Pancreas (tissue), 10 donors: ENCODE data around the gene ITSN1. TPM values are rescaled to one million over a fixed set of nuclear protein-coding genes. Genes with fewer than 3 reads are reported as not detected.

ENCODE experiments used
- ATAC-seq, 4 donors: fragments of 200-7000 bp; cut with Tn5 transposase; one replicate each; pipeline versions ENCODE4 v1.8.0 to v1.9.1; 2020; ENCODE audit warnings: mild to moderate bottlenecking in 4 of 4, moderate library complexity in 4 of 4
- DNase-seq, 6 donors: peaks; one replicate each; pipeline ENCODE4 v3.0.0-alpha.2; 2020
- FAIRE-seq: peaks from 2 replicates; lab custom pipeline; 2012; peaks lifted over from hg19 to GRCh38; lab: Jason Lieb, UNC
- H3K27ac ChIP-seq, 4 donors: fragments of 200-600 bp; sonication (generic); 1 replicate in 3 of 4; 2 replicates in 1 of 4; pipeline versions ENCODE4 v1.5.0 to v1.8.0; 2020
- H3K27me3 ChIP-seq, 4 donors: fragments of 200-600 bp; one replicate each; pipeline ENCODE4 v1.8.0; 2021
- H3K36me3 ChIP-seq, 3 donors: fragments of 200-600 bp; sonication (generic) in 1 of 3; one replicate each; pipeline versions ENCODE4 v1.5.0 to v1.8.0; 2020 to 2021
- H3K4me1 ChIP-seq, 3 donors: fragments of 200-600 bp; one replicate each; pipeline ENCODE4 v1.8.0; 2021
- H3K4me3 ChIP-seq, 4 donors: fragments of 200-600 bp; sonication (generic) in 2 of 4; one replicate each; pipeline versions ENCODE4 v1.5.0 to v1.8.0; 2020 to 2021
- H3K9me3 ChIP-seq, 4 donors: fragments of 200-600 bp; one replicate each; pipeline ENCODE4 v1.8.0; 2021
- WGBS, 2 donors: extraction: QIAGEN DNeasy Blood & Tissue Kit; methylation state at CpG; one replicate each; pipeline ENCODE4 v1.1.7; 2013; 5-methylcytosine and 5-hydroxymethylcytosine counted together
- intact Hi-C, 3 donors: fragments of 100-400 bp; cut with DNase I; formaldehyde crosslinking; loops; one replicate each; pipeline versions ENCODE4 v1.11.1 to v1.14.2; 2022
- polyA plus RNA-seq, 2 donors: library from polyadenylated mRNA; stranded (reverse); fragments of 200-250 nt; gene quantifications; one replicate each; pipeline ENCODE4 v1.2.3, GENCODE V29; 2013
- total RNA-seq, 6 donors: library from RNA; stranded (reverse); fragmentation: NEBNext Ultra II Directional in 4 of 6; extraction: Animal tissue kit (Norgen Biotek cat#: 25700) in 4 of 6; gene quantifications; one replicate each; pipeline versions ENCODE4 v1.2.1 to v1.2.4, GENCODE V29; 2021 to 2023
- TF ChIP-seq, protein P1 (sequence below), 4 donors: fragments of 200-600 bp; sonication (generic) in 3 of 4; IDR thresholded peaks; one replicate each; pipeline versions ENCODE4 v1.5.0 to v1.8.0; 2021; ENCODE audit warnings: antibody characterized with exemption in 4 of 4
- donor health status: healthy with polysubstance abuse.
- donor health status: DM: no; HTN: no; CAD: no; lungs with moderate emphysema.
- donor health status: DM: no; HTN: no; CAD: no.
- donor health status: control.
- donor health status: control.
- donor health status: Bipolar disorder and iron deficiency.
- donor health status: DM: yes; HTN: yes; CAD: no.
- donor health status: DM: no; HTN: no; CAD: no.
- donor health status: DM: no; HTN: no; CAD: no.
- donor health status: DM: yes; HTN: yes; CAD: no.

ITSN1 gene
- total and polyA plus RNA-seq, 8 donors: 3.5 to 19.4 (median 6.0) TPM

DNA sequence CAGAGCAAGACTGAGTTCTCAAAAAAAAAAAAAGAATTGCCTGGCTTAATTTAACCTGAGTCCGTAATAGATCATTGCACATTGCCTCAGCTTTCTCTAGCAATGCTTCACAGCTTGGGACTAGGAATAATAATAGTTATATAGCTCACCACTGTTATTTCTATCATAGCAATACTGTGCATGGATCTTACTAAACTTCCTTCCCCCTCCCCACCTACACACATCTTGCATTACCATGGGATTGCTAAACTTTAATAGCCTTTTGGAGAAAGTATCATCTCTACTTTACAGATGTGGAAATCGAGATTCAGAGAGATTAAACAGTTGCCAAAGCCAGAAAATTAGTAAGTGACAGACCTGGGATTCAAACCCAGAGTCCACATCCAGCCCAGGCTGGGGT is 173.9 kb downstream of the ITSN1 start:
- H3K9me3 ChIP-seq: no peaks in the 10 kb centered on the region
- intact Hi-C loops: no loop called here

DNA sequence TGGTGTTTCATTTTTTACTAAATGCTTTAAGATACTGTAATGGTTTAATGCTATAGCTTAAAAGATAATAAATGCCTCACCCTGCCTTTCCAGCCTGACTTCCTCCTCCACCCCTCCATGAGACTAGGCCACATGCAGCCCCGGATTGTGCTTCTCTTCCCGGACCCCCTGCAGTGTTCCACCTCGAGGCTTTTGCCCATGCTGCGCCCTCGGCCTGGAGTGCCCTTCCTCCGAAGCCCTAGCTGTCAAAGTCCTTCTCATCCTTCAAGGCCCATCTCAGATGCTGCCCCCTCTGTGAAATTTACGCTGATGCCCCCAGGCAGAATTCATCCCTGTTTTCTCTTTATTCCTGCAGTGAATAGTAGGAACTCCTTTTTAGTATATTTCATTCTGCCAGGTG is 174.8 kb downstream of the ITSN1 start:
- H3K27ac ChIP-seq: no peak overlapping the region
- H3K36me3 ChIP-seq: peaks cover 0 to 8% (median 0%) of the 10 kb centered on the region in 3 donors
- H3K9me3 ChIP-seq: no peaks in the 10 kb centered on the region
- FAIRE-seq (no peak), ATAC-seq (no peak), DNase-seq (no peak)
- no peak overlapping the region for H3K4me3 ChIP-seq
- no peaks in the 10 kb centered on the region for H3K4me1 ChIP-seq
- H3K27me3 ChIP-seq: no peaks in the 10 kb centered on the region
- intact Hi-C loops: no loop called here
- 82 to 90% methylated on average over 7 of the region's 7 CpGs for WGBS, 2 donors
- TF ChIP-seq, protein P1, sequence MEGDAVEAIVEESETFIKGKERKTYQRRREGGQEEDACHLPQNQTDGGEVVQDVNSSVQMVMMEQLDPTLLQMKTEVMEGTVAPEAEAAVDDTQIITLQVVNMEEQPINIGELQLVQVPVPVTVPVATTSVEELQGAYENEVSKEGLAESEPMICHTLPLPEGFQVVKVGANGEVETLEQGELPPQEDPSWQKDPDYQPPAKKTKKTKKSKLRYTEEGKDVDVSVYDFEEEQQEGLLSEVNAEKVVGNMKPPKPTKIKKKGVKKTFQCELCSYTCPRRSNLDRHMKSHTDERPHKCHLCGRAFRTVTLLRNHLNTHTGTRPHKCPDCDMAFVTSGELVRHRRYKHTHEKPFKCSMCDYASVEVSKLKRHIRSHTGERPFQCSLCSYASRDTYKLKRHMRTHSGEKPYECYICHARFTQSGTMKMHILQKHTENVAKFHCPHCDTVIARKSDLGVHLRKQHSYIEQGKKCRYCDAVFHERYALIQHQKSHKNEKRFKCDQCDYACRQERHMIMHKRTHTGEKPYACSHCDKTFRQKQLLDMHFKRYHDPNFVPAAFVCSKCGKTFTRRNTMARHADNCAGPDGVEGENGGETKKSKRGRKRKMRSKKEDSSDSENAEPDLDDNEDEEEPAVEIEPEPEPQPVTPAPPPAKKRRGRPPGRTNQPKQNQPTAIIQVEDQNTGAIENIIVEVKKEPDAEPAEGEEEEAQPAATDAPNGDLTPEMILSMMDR (IDR thresholded peaks at IDR 0.05): no peak

More for the DNA sequence above, 173.9 kb downstream of the ITSN1 start:
- no peaks in the 10 kb centered on the region for H3K27me3 ChIP-seq
- no peak for FAIRE-seq
- H3K4me1 ChIP-seq: no peaks in the 10 kb centered on the region
- TF ChIP-seq, protein P1 (IDR thresholded peaks at IDR 0.05): no peak
- no peak overlapping the region for H3K4me3 ChIP-seq
- no peak for DNase-seq
- 69 to 76% methylated on average over 2 of the region's 2 CpGs for WGBS, 2 donors
- ATAC-seq: peak in 1 of 4 donors; percentile 17
- H3K36me3 ChIP-seq: peaks cover 0 to 8% (median 0%) of the 10 kb centered on the region in 3 donors
- H3K27ac ChIP-seq: no peak overlapping the region

DNA sequence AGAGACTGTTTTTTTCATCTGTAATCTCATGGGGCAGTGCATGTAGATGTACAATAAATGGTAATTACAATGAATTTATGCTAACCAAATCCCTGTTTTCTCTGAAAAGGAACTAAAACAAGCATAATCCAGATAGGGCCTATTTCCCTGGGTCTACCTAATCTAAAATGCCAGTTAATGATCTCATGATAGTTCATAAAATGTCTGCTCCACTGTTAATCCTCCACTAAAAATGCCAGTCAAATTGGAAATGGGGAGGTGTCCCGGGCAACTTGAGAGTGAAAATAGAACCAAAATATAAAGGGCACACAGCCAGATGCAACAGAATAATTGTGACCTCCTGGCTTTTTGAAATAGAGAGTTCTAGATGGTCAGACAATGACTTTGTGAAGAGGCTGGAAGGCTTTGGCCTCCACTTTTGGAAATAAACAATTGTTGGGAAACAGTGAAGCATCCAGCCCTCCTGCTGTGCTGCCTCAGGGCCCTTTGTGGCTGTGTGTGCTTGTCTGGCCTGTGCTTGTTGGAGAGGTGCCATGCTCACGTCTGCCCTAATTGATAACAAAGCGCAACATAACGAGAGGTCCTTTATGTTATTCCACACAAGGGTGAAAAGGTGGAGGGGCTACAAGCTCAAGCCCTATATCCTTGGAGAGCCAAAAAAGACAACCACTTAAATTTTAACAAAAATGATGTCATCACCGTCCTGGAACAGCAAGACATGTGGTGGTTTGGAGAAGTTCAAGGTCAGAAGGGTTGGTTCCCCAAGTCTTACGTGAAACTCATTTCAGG is 175.6 kb downstream of the ITSN1 start:
- TF ChIP-seq, protein P1 (IDR thresholded peaks at IDR 0.05): no peak
- Histone ChIP-seq H3K27ac (no peak overlapping the region), H3K4me1 (no peaks in the 10 kb centered on the region), H3K27me3 (no peaks in the 10 kb centered on the region), H3K36me3 (peaks cover 0 to 8% (median 0%) of the 10 kb centered on the region in 3 donors), H3K9me3 (no peaks in the 10 kb centered on the region), H3K4me3 (no peak overlapping the region)
- no peak for DNase-seq
- WGBS, 2 donors: 59 to 64% methylated on average over 6 of the region's 6 CpGs
- no peak for FAIRE-seq
- no peak for ATAC-seq
- intact Hi-C loops: no loop called here

DNA sequence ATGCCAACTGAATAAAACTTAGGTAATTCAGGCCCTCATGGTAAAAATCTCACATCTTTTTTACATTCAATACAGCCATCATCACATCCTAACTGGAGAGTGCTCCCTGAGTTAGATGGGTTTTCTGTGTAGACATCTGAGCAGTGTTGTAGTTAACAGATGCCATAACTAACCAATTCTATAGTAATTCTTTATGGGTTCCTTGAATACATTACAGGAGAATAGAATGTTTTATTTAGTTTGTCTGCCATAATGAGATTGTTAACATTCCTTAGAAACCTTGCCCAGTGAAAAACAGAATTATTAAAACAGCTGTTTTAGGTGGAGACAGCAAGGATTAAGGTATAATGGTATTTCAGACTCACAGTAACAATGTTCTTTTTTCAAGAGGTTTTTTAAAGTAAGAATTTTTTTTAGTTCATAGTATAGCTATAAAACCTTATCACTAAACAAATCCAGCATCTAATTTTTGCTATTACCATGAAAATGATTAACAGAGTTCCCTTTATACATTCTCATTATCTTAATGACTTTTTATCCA is 178.0 kb downstream of the ITSN1 start:
- Histone ChIP-seq H3K36me3 (no peaks in the 10 kb centered on the region), H3K4me1 (no peaks in the 10 kb centered on the region), H3K9me3 (no peaks in the 10 kb centered on the region), H3K27ac (no peak overlapping the region), H3K4me3 (no peak overlapping the region), H3K27me3 (no peaks in the 10 kb centered on the region)
- DNase-seq (no peak), ATAC-seq (no peak), FAIRE-seq (no peak)
- TF ChIP-seq, protein P1 (IDR thresholded peaks at IDR 0.05): no peak
- intact Hi-C loops: no loop called here

DNA sequence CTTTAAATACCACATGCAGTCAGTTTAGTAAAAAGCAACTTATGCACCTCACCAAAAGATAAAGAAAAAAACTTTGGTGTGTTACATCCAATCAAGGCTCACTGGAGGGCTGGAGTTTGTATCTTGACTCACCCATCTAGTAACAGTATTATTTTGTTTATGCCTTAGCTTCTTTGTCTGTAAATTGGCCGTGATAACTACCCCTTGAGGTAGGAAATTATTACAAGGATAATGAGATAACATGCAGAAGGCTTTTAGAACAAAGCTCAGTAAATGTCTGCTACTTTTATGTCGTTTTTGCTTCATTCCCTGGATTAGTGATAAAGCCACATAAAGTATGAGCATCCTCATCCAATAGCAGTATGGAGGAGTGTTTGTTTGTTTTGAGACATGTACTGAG is 178.5 kb downstream of the ITSN1 start:
- FAIRE-seq (no peak), ATAC-seq (no peak), DNase-seq (no peak)
- TF ChIP-seq, protein P1 (IDR thresholded peaks at IDR 0.05): no peak
- WGBS, 2 donors: 37 to 64% methylated on average over 2 of the region's 2 CpGs
- H3K9me3 ChIP-seq: no peaks in the 10 kb centered on the region
- no peaks in the 10 kb centered on the region for H3K27me3 ChIP-seq
- no peak overlapping the region for H3K27ac ChIP-seq
- no peaks in the 10 kb centered on the region for H3K4me1 ChIP-seq
- H3K4me3 ChIP-seq: no peak overlapping the region
- intact Hi-C loops: no loop called here
- H3K36me3 ChIP-seq: no peaks in the 10 kb centered on the region
